Astrocyte (in vitro differentiated cells and primary cell): Measurements from ENCODE around the gene UBALD2. TPM values are rescaled to one million over a fixed set of nuclear protein-coding genes. Genes with fewer than 3 reads are reported as not detected.
"Not testable (repeated sequence)": the region's sequence is repeated elsewhere in the genome, so short reads cannot be mapped to it uniquely, and the experiment has no call there.

Experiments used
- DNase-seq: peaks from one replicate; pipeline ENCODE4 v3.0.0-alpha.2; 2010; ENCODE audit warnings: low read depth
- FAIRE-seq: peaks from 2 replicates; lab custom pipeline; 2011; peaks lifted over from hg19 to GRCh38; lab: Jason Lieb, UNC
- H2AFZ ChIP-seq: 2 replicates; pipeline ENCODE4 v1.6.0; 2012; ENCODE audit warnings: low read depth, low read length, inconsistent platforms
- H3K27ac ChIP-seq: 2 replicates; pipeline ENCODE4 v1.5.1; 2011; ENCODE audit warnings: low read depth, low read length, inconsistent platforms
- H3K27me3 ChIP-seq: 2 replicates; pipeline ENCODE4 v1.6.0; 2011; ENCODE audit warnings: low read length, inconsistent platforms; ENCODE audit not compliant: insufficient read depth
- H3K36me3 ChIP-seq: 2 replicates; pipeline ENCODE4 v1.5.1; 2011; ENCODE audit warnings: low read length, inconsistent platforms; ENCODE audit not compliant: insufficient read depth
- H3K4me1 ChIP-seq: 2 replicates; pipeline ENCODE4 v1.5.1; 2011; ENCODE audit warnings: low read length, inconsistent platforms; ENCODE audit not compliant: insufficient read depth
- H3K4me2 ChIP-seq: 2 replicates; pipeline ENCODE4 v1.6.0; 2012; ENCODE audit warnings: low read length, inconsistent platforms
- H3K4me3 ChIP-seq: 2 replicates; pipeline ENCODE4 v1.5.1; 2011; ENCODE audit warnings: low read depth, mild to moderate bottlenecking, low read length, inconsistent platforms; ENCODE audit not compliant: insufficient read depth
- H3K79me2 ChIP-seq: 2 replicates; pipeline ENCODE4 v1.6.0; 2012; ENCODE audit warnings: mild to moderate bottlenecking, low read length, inconsistent platforms; ENCODE audit not compliant: insufficient read depth
- H3K9ac ChIP-seq: 2 replicates; pipeline ENCODE4 v1.6.0; 2012; ENCODE audit warnings: mild to moderate bottlenecking, low read length, inconsistent platforms
- H3K9me3 ChIP-seq: 2 replicates; pipeline ENCODE4 v1.5.1; 2012; ENCODE audit warnings: low read depth, mild to moderate bottlenecking, low read length, inconsistent platforms; ENCODE audit not compliant: insufficient read depth
- H4K20me1 ChIP-seq: 2 replicates; pipeline ENCODE4 v1.6.0; 2012; ENCODE audit warnings: low read length, inconsistent platforms; ENCODE audit not compliant: insufficient read depth
- H3K27ac Mint-ChIP-seq: one replicate; pipeline ENCODE4 v1.8.0; 2021; ENCODE audit warnings: mild to moderate bottlenecking, mixed read lengths; ENCODE audit not compliant: unreplicated experiment
- H3K27me3 Mint-ChIP-seq: one replicate; pipeline ENCODE4 v1.8.0; 2021; ENCODE audit warnings: low read depth, mixed read lengths; ENCODE audit not compliant: unreplicated experiment
- H3K36me3 Mint-ChIP-seq: one replicate; pipeline ENCODE4 v1.8.0; 2021; ENCODE audit warnings: low read depth, mixed read lengths; ENCODE audit not compliant: unreplicated experiment
- H3K4me1 Mint-ChIP-seq: one replicate; pipeline ENCODE4 v1.8.0; 2021; ENCODE audit warnings: low read depth, mixed read lengths; ENCODE audit not compliant: unreplicated experiment
- H3K4me3 Mint-ChIP-seq: one replicate; pipeline ENCODE4 v1.8.0; 2021; ENCODE audit warnings: mild to moderate bottlenecking, moderate library complexity, mixed read lengths; ENCODE audit not compliant: unreplicated experiment
- H3K9me3 Mint-ChIP-seq: one replicate; pipeline ENCODE4 v1.8.0; 2021; ENCODE audit warnings: mild to moderate bottlenecking, mixed read lengths; ENCODE audit not compliant: unreplicated experiment
- EZH2 ChIP-seq: IDR thresholded peaks from 2 replicates; pipeline ENCODE4 v1.6.1; 2012; ENCODE audit warnings: mild to moderate bottlenecking, low read length, inconsistent platforms; ENCODE audit not compliant: insufficient read depth
- total RNA-seq: library from RNA; stranded (reverse); gene quantifications from 2 replicates; pipeline ENCODE4 v1.2.1, GENCODE V29; 2021
- TF ChIP-seq, protein P1 (sequence below): IDR thresholded peaks from 2 replicates; pipeline ENCODE4 v1.5.1; 2011; ENCODE audit warnings: low read depth, mild to moderate bottlenecking, inconsistent platforms, low read length, moderate library complexity; ENCODE audit not compliant: insufficient read depth

The UBALD2 gene
- total RNA-seq, 1 donor from 2014 or later = 32.8 TPM

DNA sequence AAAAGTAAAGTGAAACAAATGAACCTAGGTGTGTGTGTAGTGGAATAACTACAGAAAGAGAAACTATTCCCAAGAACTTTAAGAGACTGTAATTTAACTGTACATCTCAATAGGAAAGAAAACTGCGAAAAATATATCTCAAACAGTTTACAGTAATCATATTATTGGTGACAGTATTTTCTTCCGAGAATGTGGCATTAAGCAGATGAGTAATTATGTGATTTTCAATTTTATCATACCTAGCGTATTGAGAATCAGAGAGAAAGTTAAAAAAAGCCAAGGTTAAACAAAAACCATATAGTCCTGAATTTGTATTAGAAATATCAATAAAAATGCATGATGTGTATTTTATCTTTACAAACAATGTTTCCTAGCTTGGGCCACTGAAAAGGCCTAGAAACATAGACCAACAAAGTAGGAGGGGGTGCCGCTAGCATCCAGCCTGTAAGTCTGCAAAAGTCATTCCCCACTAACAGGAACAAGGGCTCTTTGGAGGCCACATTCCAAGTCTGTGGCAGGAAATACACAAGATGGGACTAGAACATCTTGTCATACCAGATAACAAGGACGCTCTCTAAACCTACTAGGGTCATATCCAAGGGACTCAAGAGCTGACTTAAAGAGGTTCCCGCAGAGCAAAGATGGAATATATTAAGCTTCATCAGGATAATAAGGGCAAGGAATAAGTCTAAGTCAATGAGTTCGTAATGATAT, 45.3 kb upstream of the UBALD2 start:
- Mint-ChIP-seq H3K4me3 (no peak overlapping the region), H3K27me3 (no peaks in the 10 kb centered on the region), H3K4me1 (no peaks in the 10 kb centered on the region), H3K9me3 (no peaks in the 10 kb centered on the region), H3K36me3 (no peaks in the 10 kb centered on the region), H3K27ac (no peak overlapping the region)
- Histone ChIP-seq H3K4me2 (no peak overlapping the region), H3K9ac (no peak overlapping the region), H3K27me3 (no peaks in the 10 kb centered on the region), H3K4me1 (no peaks in the 10 kb centered on the region), H3K27ac (no peak overlapping the region), H3K4me3 (no peak overlapping the region), H2AFZ (no peak overlapping the region), H3K79me2 (no peaks in the 10 kb centered on the region), H3K9me3 (no peaks in the 10 kb centered on the region), H3K36me3 (no peaks in the 10 kb centered on the region), H4K20me1 (no peaks in the 10 kb centered on the region)
- no peak for FAIRE-seq
- DNase-seq = no peak
- TF ChIP-seq, protein P1, sequence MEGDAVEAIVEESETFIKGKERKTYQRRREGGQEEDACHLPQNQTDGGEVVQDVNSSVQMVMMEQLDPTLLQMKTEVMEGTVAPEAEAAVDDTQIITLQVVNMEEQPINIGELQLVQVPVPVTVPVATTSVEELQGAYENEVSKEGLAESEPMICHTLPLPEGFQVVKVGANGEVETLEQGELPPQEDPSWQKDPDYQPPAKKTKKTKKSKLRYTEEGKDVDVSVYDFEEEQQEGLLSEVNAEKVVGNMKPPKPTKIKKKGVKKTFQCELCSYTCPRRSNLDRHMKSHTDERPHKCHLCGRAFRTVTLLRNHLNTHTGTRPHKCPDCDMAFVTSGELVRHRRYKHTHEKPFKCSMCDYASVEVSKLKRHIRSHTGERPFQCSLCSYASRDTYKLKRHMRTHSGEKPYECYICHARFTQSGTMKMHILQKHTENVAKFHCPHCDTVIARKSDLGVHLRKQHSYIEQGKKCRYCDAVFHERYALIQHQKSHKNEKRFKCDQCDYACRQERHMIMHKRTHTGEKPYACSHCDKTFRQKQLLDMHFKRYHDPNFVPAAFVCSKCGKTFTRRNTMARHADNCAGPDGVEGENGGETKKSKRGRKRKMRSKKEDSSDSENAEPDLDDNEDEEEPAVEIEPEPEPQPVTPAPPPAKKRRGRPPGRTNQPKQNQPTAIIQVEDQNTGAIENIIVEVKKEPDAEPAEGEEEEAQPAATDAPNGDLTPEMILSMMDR = no peak
- no peak for TF ChIP-seq EZH2

- H3K36me3 ChIP-seq = no peaks in the 10 kb centered on the region
- TF ChIP-seq, protein P1 = no peak
- no peak for TF ChIP-seq EZH2
- FAIRE-seq (no peak), DNase-seq (no peak)
- no peak overlapping the region for H3K4me2 ChIP-seq
- no peaks in the 10 kb centered on the region for H3K9me3 ChIP-seq
- H2AFZ ChIP-seq = no peak overlapping the region
- Mint-ChIP-seq H3K4me3 (no peak overlapping the region), H3K27me3 (peaks cover 8% of the 10 kb centered on the region), H3K9me3 (no peaks in the 10 kb centered on the region), H3K36me3 (no peaks in the 10 kb centered on the region), H3K4me1 (no peaks in the 10 kb centered on the region), H3K27ac (no peak overlapping the region)
- no peaks in the 10 kb centered on the region for H3K4me1 ChIP-seq
- no peak overlapping the region for H3K27ac ChIP-seq
- peaks cover 3% of the 10 kb centered on the region for H3K27me3 ChIP-seq
- H3K9ac ChIP-seq = no peak overlapping the region
- no peak overlapping the region for H3K4me3 ChIP-seq
- no peaks in the 10 kb centered on the region for H3K79me2 ChIP-seq
- no peaks in the 10 kb centered on the region for H4K20me1 ChIP-seq
Measured at GRCh38 chr17:76223802-76224201, 41.3 kb upstream of the UBALD2 start.

DNA sequence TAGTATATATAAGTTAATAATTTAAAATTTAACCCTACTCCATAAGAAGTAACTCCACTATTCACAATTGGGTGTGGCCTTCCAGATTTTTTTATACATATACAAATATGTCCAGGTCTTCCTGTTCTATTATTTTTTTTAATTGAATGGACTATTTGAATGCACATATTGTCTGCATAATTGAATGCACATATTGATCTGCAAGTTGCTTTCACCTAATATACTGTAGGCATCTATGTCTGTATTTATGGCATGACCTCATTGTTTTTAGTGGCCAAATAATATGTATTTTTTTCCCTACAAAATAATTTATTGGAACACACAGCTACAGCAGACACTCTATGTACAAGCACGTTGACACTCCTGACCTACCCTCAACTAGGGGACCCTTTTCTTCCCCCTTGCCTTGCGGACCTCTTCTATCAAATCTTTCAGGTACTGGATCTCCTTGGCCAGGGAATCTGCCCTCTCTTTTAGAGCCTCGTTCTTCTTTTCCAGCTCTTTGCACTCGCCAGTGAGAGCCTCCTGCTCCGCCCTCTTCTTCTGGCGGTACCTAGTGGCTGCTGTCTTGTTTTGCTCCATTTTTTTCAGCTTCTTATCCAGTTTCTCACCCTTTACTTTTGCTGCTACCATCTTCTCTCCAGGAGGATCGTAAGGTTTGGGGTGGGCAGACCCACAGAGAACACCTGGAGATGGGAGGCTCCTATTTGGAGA, 39.6 kb upstream of the UBALD2 start:
- H3K36me3 Mint-ChIP-seq, H3K79me2 ChIP-seq, H3K4me1 ChIP-seq, H3K27me3 ChIP-seq, H3K4me1 Mint-ChIP-seq, H3K4me2 ChIP-seq, FAIRE-seq, H3K36me3 ChIP-seq, H2AFZ ChIP-seq, H3K27ac Mint-ChIP-seq, H3K9ac ChIP-seq, H3K4me3 Mint-ChIP-seq, H3K9me3 ChIP-seq, DNase-seq, H3K4me3 ChIP-seq, H4K20me1 ChIP-seq, H3K9me3 Mint-ChIP-seq, H3K27ac ChIP-seq: not testable (repeated sequence)
- peaks cover 15% of the 10 kb centered on the region for H3K27me3 Mint-ChIP-seq

GRCh38 chr17:76226749-76227148, 38.4 kb upstream of the UBALD2 start:
- not testable (repeated sequence) for H3K4me3 Mint-ChIP-seq, H3K4me2 ChIP-seq, H3K79me2 ChIP-seq, H3K27me3 ChIP-seq, H3K36me3 ChIP-seq, DNase-seq, H2AFZ ChIP-seq, H3K4me1 ChIP-seq, FAIRE-seq, H3K27ac ChIP-seq, H3K9me3 ChIP-seq, H3K36me3 Mint-ChIP-seq, H3K9ac ChIP-seq, H3K4me1 Mint-ChIP-seq, H3K27ac Mint-ChIP-seq, H3K4me3 ChIP-seq, H4K20me1 ChIP-seq, H3K9me3 Mint-ChIP-seq
- H3K27me3 Mint-ChIP-seq = peaks cover 15% of the 10 kb centered on the region
